CD4-positive, CD25-positive, alpha-beta regulatory T cell (primary cell): ENCODE data around the gene RPL12. TPM values are rescaled to one million over a fixed set of nuclear protein-coding genes. Genes with fewer than 3 reads are reported as not detected.

Experiments used
- ATAC-seq, 2 donors: fragments of 150-1000 bp; cut with Tn5 transposase; one replicate each; pipeline ENCODE4 v1.10.0; 2021; ENCODE audit warnings: low read depth in 2 of 2, moderate number of reproducible peaks in 2 of 2, moderate library complexity in 1 of 2
- DNase-seq, 3 donors: peaks; one replicate each; pipeline versions ENCODE4 v3.0.0 to v3.0.0-alpha.2; 2012 to 2022; ENCODE audit warnings: mixed read lengths in 1 of 3
- H3K27ac ChIP-seq: one replicate; pipeline ENCODE4 v1.7.0; 2013; ENCODE audit warnings: mild to moderate bottlenecking, low read length; ENCODE audit not compliant: insufficient read depth, poor library complexity, severe bottlenecking
- H3K27me3 ChIP-seq: one replicate; pipeline ENCODE4 v1.7.0; 2013; ENCODE audit warnings: low read length; ENCODE audit not compliant: control insufficient read depth, insufficient read depth
- H3K36me3 ChIP-seq: one replicate; pipeline ENCODE4 v1.7.0; 2013; ENCODE audit warnings: mild to moderate bottlenecking, low read length, moderate library complexity; ENCODE audit not compliant: control insufficient read depth, insufficient read depth
- H3K4me1 ChIP-seq: 2 replicates; pipeline ENCODE4 v1.7.0; 2013; ENCODE audit warnings: mild to moderate bottlenecking, low read length; ENCODE audit not compliant: insufficient read depth, control insufficient read depth, poor library complexity, severe bottlenecking
- H3K4me3 ChIP-seq: one replicate; pipeline ENCODE4 v1.7.0; 2013; ENCODE audit warnings: low read depth, mild to moderate bottlenecking, low read length, moderate library complexity
- H3K9me3 ChIP-seq, 2 experiments: 1 replicate in 1 of 2; 2 replicates in 1 of 2; pipeline ENCODE4 v1.7.0; 2013; ENCODE audit warnings: low read length in 2 of 2, mild to moderate bottlenecking in 1 of 2, moderate library complexity in 1 of 2; ENCODE audit not compliant: control insufficient read depth in 2 of 2
- H3K27ac Mint-ChIP-seq, 3 donors: one replicate each; pipeline ENCODE4 v1.8.0; 2020 to 2022; ENCODE audit warnings: mild to moderate bottlenecking in 3 of 3, mixed read lengths in 3 of 3, moderate library complexity in 2 of 3
- H3K27me3 Mint-ChIP-seq: one replicate; pipeline ENCODE4 v1.8.0; 2022; ENCODE audit warnings: mild to moderate bottlenecking, mixed read lengths
- H3K36me3 Mint-ChIP-seq: one replicate; pipeline ENCODE4 v1.8.0; 2020; ENCODE audit warnings: mixed read lengths
- H3K4me1 Mint-ChIP-seq, 4 donors: one replicate each; pipeline ENCODE4 v1.8.0; 2020 to 2022; ENCODE audit warnings: mixed read lengths in 4 of 4, mild to moderate bottlenecking in 1 of 4
- H3K4me3 Mint-ChIP-seq, 4 donors: one replicate each; pipeline ENCODE4 v1.8.0; 2020 to 2022; ENCODE audit warnings: mild to moderate bottlenecking in 4 of 4, mixed read lengths in 4 of 4, moderate library complexity in 3 of 4
- H3K9me3 Mint-ChIP-seq, 7 donors: one replicate each; pipeline ENCODE4 v1.8.0; 2020 to 2022; ENCODE audit warnings: mixed read lengths in 7 of 7, mild to moderate bottlenecking in 3 of 7, moderate library complexity in 2 of 7
- polyA plus RNA-seq, 4 donors: library from polyadenylated mRNA; unstranded; fragments of 300-500 nt; fragmentation: Illumina TruSeq; gene quantifications; one replicate each; pipeline ENCODE4 v1.2.3, GENCODE V29; 2021
- total RNA-seq: library from RNA; stranded (reverse); gene quantifications from one replicate; pipeline ENCODE4 v1.2.3, GENCODE V29; 2022

Gene RPL12
- total and polyA plus RNA-seq, 5 donors from 2014 or later = 1,070 to 2,269 (median 1,484) TPM

DNA sequence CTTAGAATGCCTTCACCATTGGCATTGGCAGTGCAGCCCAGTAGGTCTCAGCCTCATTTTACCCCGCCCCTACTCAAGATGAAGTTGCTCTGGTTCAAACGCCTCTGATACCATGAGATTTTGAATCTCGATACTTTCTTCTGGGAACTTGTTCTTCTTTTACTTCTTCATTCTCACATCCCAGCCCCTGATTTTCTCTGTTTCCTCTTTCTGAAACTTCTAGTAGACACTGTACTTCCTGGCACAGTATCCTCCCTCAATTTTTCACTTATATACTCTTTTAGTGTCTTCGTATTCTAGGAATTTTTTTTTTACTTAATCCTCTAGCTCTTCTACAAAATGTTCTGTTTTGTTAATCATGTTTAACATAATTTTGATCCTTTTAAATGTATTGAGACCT lies 40.1 kb downstream of the RPL12 start:
- no peak for DNase-seq
- Mint-ChIP-seq H3K9me3 (peaks cover 0 to 1% (median 0%) of the 10 kb centered on the region in 7 donors), H3K4me3 (peak overlapping the region in 1 of 4 donors; percentile 37), H3K4me1 (peaks cover 0 to 5% (median 0%) of the 10 kb centered on the region in 4 donors), H3K27me3 (peaks cover 6% of the 10 kb centered on the region), H3K36me3 (no peaks in the 10 kb centered on the region), H3K27ac (no peak overlapping the region)
- Histone ChIP-seq H3K36me3 (no peaks in the 10 kb centered on the region), H3K27me3 (peaks cover 2% of the 10 kb centered on the region), H3K9me3 (no peaks in the 10 kb centered on the region), H3K4me1 (no peaks in the 10 kb centered on the region), H3K27ac (no peak overlapping the region), H3K4me3 (no peak overlapping the region)
- ATAC-seq = no peak

DNA sequence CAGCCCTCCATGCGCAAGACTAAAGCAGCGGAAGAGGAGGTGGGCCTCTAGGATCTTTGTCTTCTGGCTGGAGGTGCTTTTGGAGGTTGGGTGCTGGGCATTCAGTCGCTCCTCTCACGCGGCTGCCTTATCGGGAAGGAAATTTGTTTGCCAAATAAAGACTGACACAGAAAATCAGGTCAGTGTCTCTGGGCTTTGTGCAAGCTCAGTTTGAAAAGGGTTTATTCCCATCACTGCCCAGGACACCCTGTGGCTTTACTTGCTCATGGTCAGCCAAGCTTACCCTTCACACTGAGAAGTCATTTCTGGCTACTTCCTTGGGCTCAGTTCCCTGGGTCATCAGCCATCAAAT lies 43.7 kb downstream of the RPL12 start:
- Histone ChIP-seq H3K4me1 (no peaks in the 10 kb centered on the region), H3K27me3 (peaks cover 2% of the 10 kb centered on the region), H3K27ac (no peak overlapping the region), H3K4me3 (no peak overlapping the region), H3K9me3 (no peaks in the 10 kb centered on the region), H3K36me3 (no peaks in the 10 kb centered on the region)
- H3K4me1 Mint-ChIP-seq = peaks cover 0 to 5% (median 0%) of the 10 kb centered on the region in 4 donors
- peaks cover 10% of the 10 kb centered on the region for H3K27me3 Mint-ChIP-seq
- no peaks in the 10 kb centered on the region for H3K36me3 Mint-ChIP-seq
- ATAC-seq (no peak), DNase-seq (no peak)
- peaks cover 0 to 1% (median 0%) of the 10 kb centered on the region in 7 donors for H3K9me3 Mint-ChIP-seq
- no peak overlapping the region for H3K27ac Mint-ChIP-seq
- H3K4me3 Mint-ChIP-seq = no peak overlapping the region

DNA sequence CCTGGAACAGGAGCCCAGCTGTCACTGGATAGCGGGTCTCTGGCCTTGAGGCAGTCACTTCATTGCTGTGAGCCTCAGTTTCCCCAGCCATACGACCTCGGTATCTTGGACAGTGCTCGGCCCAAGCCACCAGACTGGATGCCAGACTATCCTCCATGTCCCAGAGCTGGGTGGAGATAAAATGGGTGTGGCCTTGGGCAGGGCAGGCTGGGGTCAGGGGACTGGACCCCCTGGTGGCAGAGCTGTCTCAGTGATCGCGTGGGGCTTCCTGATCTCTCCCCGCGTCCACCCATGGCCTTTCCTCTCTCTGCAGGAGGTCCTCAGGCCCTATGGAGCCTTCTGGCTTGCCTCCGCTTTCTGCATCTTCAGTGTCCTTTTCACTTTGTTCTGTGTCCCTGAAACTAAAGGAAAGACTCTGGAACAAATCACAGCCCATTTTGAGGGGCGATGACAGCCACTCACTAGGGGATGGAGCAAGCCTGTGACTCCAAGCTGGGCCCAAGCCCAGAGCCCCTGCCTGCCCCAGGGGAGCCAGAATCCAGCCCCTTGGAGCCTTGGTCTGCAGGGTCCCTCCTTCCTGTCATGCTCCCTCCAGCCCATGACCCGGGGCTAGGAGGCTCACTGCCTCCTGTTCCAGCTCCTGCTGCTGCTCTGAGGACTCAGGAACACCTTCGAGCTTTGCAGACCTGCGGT lies 44.3 kb downstream of the RPL12 start:
- Mint-ChIP-seq H3K4me3 (no peak overlapping the region), H3K36me3 (no peaks in the 10 kb centered on the region)

DNA sequence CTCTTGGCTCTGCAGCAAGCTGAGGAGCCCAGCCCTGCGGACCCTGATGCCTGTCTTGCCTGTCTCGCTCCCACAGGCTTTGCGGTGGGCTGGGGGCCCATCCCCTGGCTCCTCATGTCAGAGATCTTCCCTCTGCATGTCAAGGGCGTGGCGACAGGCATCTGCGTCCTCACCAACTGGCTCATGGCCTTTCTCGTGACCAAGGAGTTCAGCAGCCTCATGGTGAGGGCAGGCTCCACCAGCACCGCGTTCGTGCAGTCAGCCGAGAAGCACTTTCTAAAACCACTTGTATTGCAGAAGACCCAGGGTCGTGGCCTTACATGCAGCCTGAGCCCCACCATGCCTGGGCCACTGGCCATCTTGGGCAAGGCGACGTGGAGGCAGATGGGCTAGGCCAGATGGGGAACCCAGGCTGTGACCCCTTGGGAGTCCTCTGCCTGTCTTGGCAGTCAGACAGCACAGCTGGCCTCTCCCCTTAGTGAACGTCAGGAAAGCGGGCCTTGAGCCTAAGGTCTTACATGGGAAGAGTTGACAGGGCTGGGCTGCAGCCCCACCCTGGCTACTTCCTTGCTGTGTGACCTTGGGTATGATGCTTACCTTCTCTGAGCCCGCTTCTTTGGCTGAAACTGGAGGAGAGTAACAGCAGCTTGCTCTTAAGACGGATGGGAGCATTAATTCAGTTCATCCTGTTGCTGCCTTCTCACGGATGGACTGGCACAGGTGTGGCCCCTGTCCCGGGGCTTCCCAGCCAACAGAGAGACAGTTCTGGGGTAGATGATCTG lies 45.7 kb downstream of the RPL12 start:
- peaks cover 13% of the 10 kb centered on the region for H3K27me3 Mint-ChIP-seq
- no peaks in the 10 kb centered on the region for H3K36me3 Mint-ChIP-seq
- H3K27ac ChIP-seq = no peak overlapping the region
- no peaks in the 10 kb centered on the region for H3K27me3 ChIP-seq
- H3K4me1 Mint-ChIP-seq = no peaks in the 10 kb centered on the region
- H3K4me1 ChIP-seq = no peaks in the 10 kb centered on the region
- peaks cover 0 to 1% (median 0%) of the 10 kb centered on the region in 7 donors for H3K9me3 Mint-ChIP-seq
- no peak for ATAC-seq
- no peaks in the 10 kb centered on the region for H3K9me3 ChIP-seq
- no peaks in the 10 kb centered on the region for H3K36me3 ChIP-seq
- H3K4me3 ChIP-seq = no peak overlapping the region
- H3K4me3 Mint-ChIP-seq = no peak overlapping the region
- DNase-seq = no peak
- no peak overlapping the region for H3K27ac Mint-ChIP-seq

More for the DNA sequence above, 44.3 kb downstream of the RPL12 start:
- Histone ChIP-seq H3K27ac (no peak overlapping the region), H3K36me3 (no peaks in the 10 kb centered on the region), H3K4me1 (no peaks in the 10 kb centered on the region), H3K4me3 (no peak overlapping the region), H3K9me3 (no peaks in the 10 kb centered on the region), H3K27me3 (no peaks in the 10 kb centered on the region)
- Mint-ChIP-seq H3K4me1 (peaks cover 0 to 5% (median 0%) of the 10 kb centered on the region in 4 donors), H3K27me3 (peaks cover 13% of the 10 kb centered on the region), H3K9me3 (peaks cover 0 to 1% (median 0%) of the 10 kb centered on the region in 7 donors), H3K27ac (no peak overlapping the region)
- DNase-seq (no peak), ATAC-seq (no peak)

DNA sequence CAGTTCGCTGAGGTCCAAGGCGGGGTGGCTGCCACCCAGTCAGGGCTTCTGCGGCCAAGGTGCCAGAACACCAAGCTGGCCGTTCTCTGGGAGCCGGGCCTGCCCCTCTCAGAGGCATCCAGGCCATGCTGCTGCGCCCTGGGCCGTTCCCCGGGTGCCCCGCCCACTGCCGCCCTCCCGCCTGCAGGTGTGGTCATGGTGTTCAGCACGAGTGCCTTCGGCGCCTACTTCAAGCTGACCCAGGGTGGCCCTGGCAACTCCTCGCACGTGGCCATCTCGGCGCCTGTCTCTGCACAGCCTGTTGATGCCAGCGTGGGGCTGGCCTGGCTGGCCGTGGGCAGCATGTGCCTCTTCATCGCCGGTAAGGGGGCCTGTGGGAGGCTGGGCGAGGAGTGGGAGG lies 46.6 kb downstream of the RPL12 start:
- Histone ChIP-seq H3K4me3 (no peak overlapping the region), H3K27ac (no peak overlapping the region), H3K36me3 (no peaks in the 10 kb centered on the region), H3K27me3 (peaks cover 2% of the 10 kb centered on the region), H3K4me1 (no peaks in the 10 kb centered on the region), H3K9me3 (no peaks in the 10 kb centered on the region)
- ATAC-seq (peak in 1 of 2 donors; percentile 13), DNase-seq (no peak)
- no peak overlapping the region for H3K4me3 Mint-ChIP-seq
- H3K4me1 Mint-ChIP-seq = peaks cover 0 to 2% (median 0%) of the 10 kb centered on the region in 4 donors
- H3K27ac Mint-ChIP-seq = no peak overlapping the region
- H3K27me3 Mint-ChIP-seq = peaks cover 13% of the 10 kb centered on the region
- no peaks in the 10 kb centered on the region for H3K36me3 Mint-ChIP-seq
- peaks cover 0 to 1% (median 0%) of the 10 kb centered on the region in 7 donors for H3K9me3 Mint-ChIP-seq

DNA sequence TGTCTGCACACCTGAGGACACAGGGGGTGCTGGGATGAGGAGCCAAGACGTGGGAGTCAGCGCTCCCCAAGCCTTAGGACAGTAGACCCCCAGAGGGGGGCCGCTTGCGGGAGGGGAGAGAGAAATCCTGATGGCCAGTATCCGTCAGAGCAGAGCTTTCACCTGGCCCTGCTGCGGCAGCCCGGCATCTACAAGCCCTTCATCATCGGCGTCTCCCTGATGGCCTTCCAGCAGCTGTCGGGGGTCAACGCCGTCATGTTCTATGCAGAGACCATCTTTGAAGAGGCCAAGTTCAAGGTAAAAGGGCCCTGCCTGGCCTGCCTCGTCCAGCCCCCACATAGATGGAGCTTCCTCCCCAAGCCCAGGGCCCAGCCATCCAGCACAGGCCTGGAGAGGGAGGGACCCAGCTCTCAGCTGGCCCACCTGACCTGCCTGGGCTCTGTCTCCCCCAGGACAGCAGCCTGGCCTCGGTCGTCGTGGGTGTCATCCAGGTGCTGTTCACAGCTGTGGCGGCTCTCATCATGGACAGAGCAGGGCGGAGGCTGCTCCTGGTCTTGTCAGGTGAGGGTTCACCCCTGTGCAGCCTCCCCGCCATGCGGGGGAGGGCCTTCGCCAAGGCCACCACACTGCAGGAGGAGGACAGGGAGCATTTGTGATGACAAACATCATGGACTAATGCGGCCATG lies 47.6 kb downstream of the RPL12 start:
- Mint-ChIP-seq H3K9me3 (peaks cover 0 to 1% (median 0%) of the 10 kb centered on the region in 7 donors), H3K27ac (no peak overlapping the region), H3K36me3 (no peaks in the 10 kb centered on the region), H3K4me3 (no peak overlapping the region), H3K4me1 (peaks cover 0 to 5% (median under 1%) of the 10 kb centered on the region in 4 donors), H3K27me3 (peaks cover 19% of the 10 kb centered on the region)
- no peaks in the 10 kb centered on the region for H3K9me3 ChIP-seq
- H3K4me1 ChIP-seq = peaks cover under 1% of the 10 kb centered on the region
- DNase-seq (no peak), ATAC-seq (no peak)
- H3K4me3 ChIP-seq = no peak overlapping the region
- no peak overlapping the region for H3K27ac ChIP-seq
- peaks cover 2% of the 10 kb centered on the region for H3K27me3 ChIP-seq
- no peaks in the 10 kb centered on the region for H3K36me3 ChIP-seq

DNA sequence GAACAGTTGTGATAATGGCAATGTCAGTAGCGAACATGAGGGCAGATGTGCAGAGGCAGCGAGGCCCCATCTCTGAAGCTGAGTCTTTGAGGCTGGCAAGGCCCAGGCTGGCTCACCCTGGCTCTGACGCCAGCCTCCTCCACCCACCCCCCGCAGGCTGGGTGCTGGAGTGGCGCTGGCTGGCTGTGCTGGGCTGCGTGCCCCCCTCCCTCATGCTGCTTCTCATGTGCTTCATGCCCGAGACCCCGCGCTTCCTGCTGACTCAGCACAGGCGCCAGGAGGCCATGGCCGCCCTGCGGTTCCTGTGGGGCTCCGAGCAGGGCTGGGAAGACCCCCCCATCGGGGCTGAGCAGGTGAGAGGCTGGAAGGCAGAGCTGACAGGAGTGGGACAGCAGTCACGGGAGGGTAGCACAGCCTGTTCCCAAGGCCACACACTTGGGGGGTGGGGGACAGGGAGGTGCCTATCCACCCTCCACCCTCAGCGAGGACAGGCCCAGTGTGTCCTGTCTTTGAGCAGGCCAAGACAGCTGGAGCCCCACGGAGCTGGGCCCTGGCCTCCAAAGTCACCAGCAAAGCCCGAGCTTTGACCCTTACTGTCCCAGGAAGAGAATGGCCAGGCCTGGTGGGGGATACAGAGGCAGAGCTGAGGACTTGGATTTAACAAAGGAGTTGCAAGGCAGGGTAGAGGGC lies 48.7 kb downstream of the RPL12 start:
- Mint-ChIP-seq H3K4me3 (peak overlapping the region in 1 of 4 donors; percentile 75), H3K4me1 (peaks cover 0 to 13% (median 3%) of the 10 kb centered on the region in 4 donors), H3K27ac (no peak overlapping the region), H3K9me3 (peaks cover 0 to 1% (median 0%) of the 10 kb centered on the region in 7 donors), H3K36me3 (no peaks in the 10 kb centered on the region), H3K27me3 (peaks cover 26% of the 10 kb centered on the region)
- Histone ChIP-seq H3K4me1 (peaks cover 12% of the 10 kb centered on the region), H3K36me3 (no peaks in the 10 kb centered on the region), H3K27me3 (peaks cover 2% of the 10 kb centered on the region), H3K9me3 (no peaks in the 10 kb centered on the region), H3K27ac (no peak overlapping the region), H3K4me3 (no peak overlapping the region)
- ATAC-seq (no peak), DNase-seq (no peak)
